Testis (tissue), 2 donors: Measurements from ENCODE around the gene CDYL.

Source experiments
- POLR2A ChIP-seq: fragments of 450-650 bp; IDR thresholded peaks from one replicate; pipeline ENCODE4 v1.6.1; 2017; ENCODE audit warnings: antibody characterized with exemption, mild to moderate bottlenecking, moderate library complexity
- TF ChIP-seq, protein P1 (sequence below), 3 experiments: fragments of 450-650 bp in 2 of 3; fragments of 200-600 bp in 1 of 3; sonication (generic) in 1 of 3; IDR thresholded peaks; one replicate each; pipeline ENCODE4 v1.5.1; 2016 to 2019; ENCODE audit warnings: antibody characterized with exemption in 3 of 3, mild to moderate bottlenecking in 2 of 3, moderate library complexity in 1 of 3

DNA sequence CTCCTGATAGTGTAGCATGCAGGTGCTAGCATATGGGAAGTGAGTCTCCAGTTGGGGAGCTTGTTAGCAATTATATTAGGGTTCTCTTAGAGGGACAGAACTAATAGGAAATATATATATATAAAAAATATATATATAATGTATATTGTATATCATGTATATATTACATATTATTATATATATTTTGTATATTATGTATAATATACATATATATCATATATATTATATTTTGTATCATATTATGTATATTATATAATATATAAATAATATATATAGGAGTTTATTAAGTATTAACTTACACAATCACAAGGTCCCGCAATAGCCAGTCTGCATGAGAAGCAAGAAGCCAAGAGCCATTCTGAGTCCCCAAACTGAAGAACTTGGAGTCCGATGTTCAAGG, 84.2 kb downstream of the CDYL start:
- TF ChIP-seq, protein P1, sequence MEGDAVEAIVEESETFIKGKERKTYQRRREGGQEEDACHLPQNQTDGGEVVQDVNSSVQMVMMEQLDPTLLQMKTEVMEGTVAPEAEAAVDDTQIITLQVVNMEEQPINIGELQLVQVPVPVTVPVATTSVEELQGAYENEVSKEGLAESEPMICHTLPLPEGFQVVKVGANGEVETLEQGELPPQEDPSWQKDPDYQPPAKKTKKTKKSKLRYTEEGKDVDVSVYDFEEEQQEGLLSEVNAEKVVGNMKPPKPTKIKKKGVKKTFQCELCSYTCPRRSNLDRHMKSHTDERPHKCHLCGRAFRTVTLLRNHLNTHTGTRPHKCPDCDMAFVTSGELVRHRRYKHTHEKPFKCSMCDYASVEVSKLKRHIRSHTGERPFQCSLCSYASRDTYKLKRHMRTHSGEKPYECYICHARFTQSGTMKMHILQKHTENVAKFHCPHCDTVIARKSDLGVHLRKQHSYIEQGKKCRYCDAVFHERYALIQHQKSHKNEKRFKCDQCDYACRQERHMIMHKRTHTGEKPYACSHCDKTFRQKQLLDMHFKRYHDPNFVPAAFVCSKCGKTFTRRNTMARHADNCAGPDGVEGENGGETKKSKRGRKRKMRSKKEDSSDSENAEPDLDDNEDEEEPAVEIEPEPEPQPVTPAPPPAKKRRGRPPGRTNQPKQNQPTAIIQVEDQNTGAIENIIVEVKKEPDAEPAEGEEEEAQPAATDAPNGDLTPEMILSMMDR (IDR thresholded peaks at IDR 0.05): no peak
- no peak for TF ChIP-seq POLR2A
